Transverse colon (tissue), 4 donors: ENCODE measurements around the gene WASL. TPM values are rescaled to one million over a fixed set of nuclear protein-coding genes. Genes with fewer than 3 reads are reported as not detected.

Experiments
- DNase-seq: peaks from one replicate; pipeline ENCODE4 v3.0.0-alpha.2; 2019
- H3K27ac ChIP-seq, 4 donors: fragments of 200-600 bp; sonication (generic); 2 replicates each; pipeline ENCODE4 v1.5.1; 2016 to 2018; ENCODE audit warnings: inconsistent platforms in 4 of 4
- H3K27me3 ChIP-seq: fragments of 200-600 bp; sonication (generic); 2 replicates; pipeline ENCODE4 v1.5.1; 2017; ENCODE audit warnings: inconsistent platforms
- H3K36me3 ChIP-seq, 4 donors: fragments of 200-600 bp; sonication (generic); 2 replicates each; pipeline ENCODE4 v1.5.1; 2017 to 2019; ENCODE audit warnings: inconsistent platforms in 4 of 4
- H3K4me1 ChIP-seq, 4 donors: fragments of 200-600 bp; sonication (generic); 2 replicates each; pipeline ENCODE4 v1.5.1; 2017 to 2020; ENCODE audit warnings: inconsistent platforms in 4 of 4
- H3K4me3 ChIP-seq, 4 donors: fragments of 200-600 bp; sonication (generic); 1 replicate in 1 of 4; 2 replicates in 3 of 4; pipeline versions ENCODE4 v1.5.1 to v1.6.1; 2017 to 2019; ENCODE audit warnings: inconsistent platforms in 4 of 4
- H3K9me3 ChIP-seq, 2 donors: fragments of 200-600 bp; sonication (generic); 2 replicates each; pipeline ENCODE4 v1.5.1; 2017 to 2019; ENCODE audit warnings: inconsistent platforms in 2 of 2
- CTCF ChIP-seq, 5 experiments: fragments of 200-600 bp in 3 of 5; fragments of 450-650 bp in 2 of 5; sonication (generic) in 3 of 5; IDR thresholded peaks; 1 replicate in 2 of 5; 2 replicates in 3 of 5; pipeline ENCODE4 v1.5.1; 2016 to 2017; ENCODE audit warnings: antibody characterized with exemption in 5 of 5, inconsistent platforms in 3 of 5, mild to moderate bottlenecking in 2 of 5, moderate library complexity in 1 of 5
- EP300 ChIP-seq: sonication (generic); formaldehyde crosslinking; IDR thresholded peaks from one replicate; pipeline ENCODE4 v1.6.1; 2017; ENCODE audit warnings: antibody characterized with exemption, low read depth
- POLR2A ChIP-seq: fragments of 450-650 bp; IDR thresholded peaks from one replicate; pipeline ENCODE4 v1.6.1; 2016; ENCODE audit warnings: antibody characterized with exemption, mild to moderate bottlenecking, moderate library complexity
- POLR2AphosphoS5 ChIP-seq, 3 donors: sonication (generic); formaldehyde crosslinking; IDR thresholded peaks; one replicate each; pipeline ENCODE4 v1.6.1; 2016; ENCODE audit warnings: antibody characterized with exemption in 3 of 3
- WGBS, 2 donors: methylation state at CpG; one replicate each; pipeline ENCODE4 v1.1.5; 2018; ENCODE audit warnings: low coverage in 1 of 2; 5-methylcytosine and 5-hydroxymethylcytosine counted together
- in situ Hi-C, 4 donors: fragments of 200-750 bp; cut with MboI; loops; one replicate each; pipeline versions ENCODE4 v1.15.0 to v1.15.1; 2017; ENCODE audit warnings: low sequenced_read_pairs in 3 of 4, low pct_ligation_motif_present in 1 of 4, low pct_unique_long_range_greater_than_20kb in 1 of 4
- intact Hi-C: fragments of 100-400 bp; cut with DNase I; formaldehyde crosslinking; loops from one replicate; pipeline ENCODE4 v1.15.1; 2023; ENCODE audit warnings: low total_unique reads
- total RNA-seq, 4 donors: library from RNA; depleted of rRNA; stranded (reverse); fragments of >200 nt; gene quantifications; one replicate each; pipeline ENCODE4 v1.1.0, GENCODE V29; 2016

WASL gene
- total RNA-seq, 4 donors from 2014 or later = 30.1 to 97.8 (median 65.7) TPM

GRCh38 chr7:123682690-123683089 lies 66.1 kb downstream of the WASL start:
- Histone ChIP-seq H3K36me3 (peaks cover 0 to 10% (median 3%) of the 10 kb centered on the region in 4 donors), H3K27ac (no peak overlapping the region), H3K4me1 (no peaks in the 10 kb centered on the region), H3K27me3 (no peaks in the 10 kb centered on the region), H3K9me3 (no peaks in the 10 kb centered on the region), H3K4me3 (no peak overlapping the region)
- intact Hi-C loops = loop anchor here (10.0 kb wide), 1 partner anchor 182 kb away; no protein-coding TSS in a partner anchor
- in situ Hi-C loops = loop anchor here (10.0 to 25.0 kb wide), 3 partner anchors 105 to 182 kb away; no protein-coding TSS in a partner anchor
- 70 to 73% methylated on average over 1 of the region's 1 CpG for WGBS, 2 donors
- DNase-seq = no peak
- TF ChIP-seq POLR2AphosphoS5 (IDR thresholded peaks at IDR 0.05) (no peak), CTCF (IDR thresholded peaks at IDR 0.05) (peak; percentile 41 to 52 (median 46))

DNA sequence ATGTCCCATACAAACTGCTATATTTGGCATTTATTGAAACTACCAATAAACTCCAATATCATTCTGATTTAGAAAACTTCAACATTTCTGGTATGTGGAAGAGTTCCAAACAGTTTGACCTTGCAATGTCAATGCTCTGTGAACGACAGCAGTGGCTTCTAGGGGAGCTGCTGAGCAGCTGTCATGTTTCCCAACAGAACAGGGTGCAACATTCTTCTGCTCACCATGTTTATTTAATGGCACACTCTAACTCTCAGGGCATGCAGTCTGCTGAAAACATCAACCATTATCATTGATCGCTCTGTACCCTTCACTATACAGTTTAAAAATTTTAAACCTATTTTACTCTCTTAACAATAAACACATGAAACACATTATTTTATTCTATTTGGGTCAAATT lies 67.2 kb downstream of the WASL start:
- WGBS, 2 donors = 61 to 68% methylated on average over 2 of the region's 2 CpGs
- no peak overlapping the region for H3K4me3 ChIP-seq
- H3K4me1 ChIP-seq = no peaks in the 10 kb centered on the region
- no peaks in the 10 kb centered on the region for H3K27me3 ChIP-seq
- intact Hi-C loops = loop anchor here (10.0 kb wide), 1 partner anchor 183 kb away; no protein-coding TSS in a partner anchor
- TF ChIP-seq EP300 (no peak), POLR2AphosphoS5 (IDR thresholded peaks at IDR 0.05) (no peak), CTCF (IDR thresholded peaks at IDR 0.05) (no peak), POLR2A (no peak)
- H3K36me3 ChIP-seq = peaks cover 0 to 10% (median 3%) of the 10 kb centered on the region in 4 donors
- H3K27ac ChIP-seq = no peak overlapping the region
- in situ Hi-C loops = loop anchor here (10.0 to 25.0 kb wide), 3 partner anchors 106 to 183 kb away; no protein-coding TSS in a partner anchor
- DNase-seq = no peak
- H3K9me3 ChIP-seq = no peaks in the 10 kb centered on the region

GRCh38 chr7:123680580-123680979 lies 68.2 kb downstream of the WASL start:
- TF ChIP-seq CTCF (IDR thresholded peaks at IDR 0.05) = no peak
- no peak for TF ChIP-seq POLR2A
- TF ChIP-seq POLR2AphosphoS5 (IDR thresholded peaks at IDR 0.05) = no peak
- TF ChIP-seq EP300 = no peak
- H3K9me3 ChIP-seq = no peaks in the 10 kb centered on the region
- H3K36me3 ChIP-seq = peaks cover 0 to 10% (median 3%) of the 10 kb centered on the region in 4 donors
- in situ Hi-C loops (loop anchor here (10.0 to 25.0 kb wide), 3 partner anchors 107 to 184 kb away; no protein-coding TSS in a partner anchor), intact Hi-C loops (loop anchor here (10.0 kb wide), 1 partner anchor 184 kb away; no protein-coding TSS in a partner anchor)
- DNase-seq = no peak
- H3K27me3 ChIP-seq = no peaks in the 10 kb centered on the region
- H3K4me1 ChIP-seq = no peaks in the 10 kb centered on the region
- WGBS, 2 donors = 97 to 100% methylated on average over 3 of the region's 3 CpGs
- H3K4me3 ChIP-seq = no peak overlapping the region
- H3K27ac ChIP-seq = no peak overlapping the region

DNA sequence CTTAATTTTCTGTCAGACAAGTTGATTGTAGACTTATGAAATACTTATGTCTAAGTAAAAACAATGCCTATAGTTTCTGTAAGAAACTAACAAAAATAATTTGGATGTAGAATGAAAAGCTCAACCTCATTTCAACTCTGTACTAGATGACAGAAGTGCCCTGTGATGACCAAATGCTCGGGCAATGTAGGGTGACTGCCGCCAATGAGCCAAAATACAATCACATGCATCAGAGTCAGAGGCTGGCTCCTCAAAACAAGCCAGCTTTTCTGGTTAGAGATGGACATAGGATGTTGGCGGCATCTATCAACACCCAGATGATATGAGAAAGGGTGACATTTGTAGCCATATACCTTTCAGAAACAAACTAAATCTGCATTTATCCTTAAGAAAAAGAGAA lies 69.2 kb downstream of the WASL start:
- WGBS, 2 donors = 97 to 100% methylated on average over 3 of the region's 3 CpGs
- Histone ChIP-seq H3K4me1 (no peaks in the 10 kb centered on the region), H3K27me3 (no peaks in the 10 kb centered on the region), H3K27ac (no peak overlapping the region), H3K36me3 (peaks cover 0 to 10% (median 3%) of the 10 kb centered on the region in 4 donors), H3K4me3 (no peak overlapping the region), H3K9me3 (no peaks in the 10 kb centered on the region)
- no peak for DNase-seq
- in situ Hi-C loops = loop anchor here (10.0 to 25.0 kb wide), 3 partner anchors 108 to 185 kb away; no protein-coding TSS in a partner anchor
- intact Hi-C loops = loop anchor here (10.0 kb wide), 1 partner anchor 185 kb away; no protein-coding TSS in a partner anchor
- TF ChIP-seq POLR2AphosphoS5 (IDR thresholded peaks at IDR 0.05) = no peak
- no peak for TF ChIP-seq POLR2A
- TF ChIP-seq EP300 = no peak
- TF ChIP-seq CTCF (IDR thresholded peaks at IDR 0.05) = no peak
